ENCODE results near the gene GATA1. TPM values are rescaled to one million over a fixed set of nuclear protein-coding genes. Genes with fewer than 3 reads are reported as not detected.

GATA1 gene
- total RNA-seq, 4 donors from 2014 or later, result not detected

GRCh38 chrX:48798318-48798717, 11.9 kb downstream of the GATA1 start:
- DNase-seq (ENCODE audit: low spot score), result no peak
- no peak for TF ChIP-seq CTCF (IDR thresholded peaks at IDR 0.05)
- ATAC-seq (ENCODE audit: low FRiP score), result no peak

- DNase-seq (ENCODE audit: low spot score) (no peak), ATAC-seq (ENCODE audit: low FRiP score) (no peak)
- TF ChIP-seq CTCF (IDR thresholded peaks at IDR 0.05), result no peak
Observed at GRCh38 chrX:48800574-48801279, 14.3 kb downstream of the GATA1 start.

- TF ChIP-seq CTCF (IDR thresholded peaks at IDR 0.05), result no peak
Observed at GRCh38 chrX:48801280-48802088, 15.1 kb downstream of the GATA1 start, which contains the start of gene HDAC6. Gene HDAC6 (plus strand): TSS chrX:48802067. CDS start chrX:48802693, 626 bp downstream.

GRCh38 chrX:48802089-48802904, 15.9 kb downstream of the GATA1 start:
- ATAC-seq (ENCODE audit: low FRiP score) (peak; percentile 70), DNase-seq (ENCODE audit: low spot score) (peak; percentile 47)
- TF ChIP-seq CTCF (IDR thresholded peaks at IDR 0.05), result no peak

More at GRCh38 chrX:48801280-48802088, 15.1 kb downstream of the GATA1 start, which contains the start of gene HDAC6:
- peak; percentile 66 for DNase-seq (ENCODE audit: low spot score)
- peak; percentile 94 for ATAC-seq (ENCODE audit: low FRiP score)

- no peak for DNase-seq (ENCODE audit: low spot score)
- ATAC-seq (ENCODE audit: low FRiP score), result no peak
Observed at GRCh38 chrX:48802905-48803200, 16.5 kb downstream of the GATA1 start.

GRCh38 chrX:48806081-48806480, 19.7 kb downstream of the GATA1 start:
- ATAC-seq (ENCODE audit: low FRiP score), result no peak
- DNase-seq (ENCODE audit: low spot score), result no peak
- TF ChIP-seq CTCF (IDR thresholded peaks at IDR 0.05), result no peak

More at GRCh38 chrX:48802905-48803200, 16.5 kb downstream of the GATA1 start:
- no peak for TF ChIP-seq CTCF (IDR thresholded peaks at IDR 0.05)
